Mucosa of gallbladder (tissue), 1 donor: Measurements from ENCODE around the gene YOD1. TPM values are rescaled to one million over a fixed set of nuclear protein-coding genes. Genes with fewer than 3 reads are reported as not detected.

Experiments
- DNase-seq: peaks from one replicate; pipeline ENCODE4 v3.0.0-alpha.2; 2020; ENCODE audit warnings: low spot score
- total RNA-seq: library from RNA; stranded (reverse); gene quantifications from one replicate; pipeline ENCODE4 v1.2.1, GENCODE V29; 2021
- donor health status: DM: no; HTN: no; CAD: no.

YOD1 gene
- total RNA-seq: 4.5 TPM

GRCh38 chr1:207051191-207051943, at the start of gene YOD1:
Gene YOD1 (minus strand): TSS chr1:207051208. CDS start chr1:207051030, 178 bp downstream.
- peak; percentile 34 for DNase-seq

- DNase-seq: no peak
Measured at GRCh38 chr1:207097871-207098324, 46.9 kb upstream of the YOD1 start.

DNA sequence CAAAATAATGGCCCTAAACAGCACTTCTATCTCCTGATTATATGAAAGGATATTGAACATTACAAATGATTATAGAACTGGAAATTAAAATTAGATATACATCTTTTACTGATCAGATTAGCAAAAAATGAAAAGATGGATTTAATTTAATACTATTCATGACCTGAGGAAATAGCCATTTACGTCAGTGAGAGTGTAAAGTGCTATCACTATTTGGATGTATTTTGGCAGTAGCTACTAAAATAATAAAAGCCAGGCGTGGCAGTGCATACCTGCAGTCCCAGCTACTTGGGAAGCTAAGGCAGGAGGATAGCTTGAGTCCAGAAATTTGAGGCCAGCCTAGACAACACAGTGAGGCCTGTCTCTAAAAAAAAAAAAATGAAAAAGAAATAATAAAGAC, 42.9 kb upstream of the YOD1 start:
- DNase-seq: no peak

- DNase-seq: no peak
Measured at GRCh38 chr1:207091200-207091908, 40.3 kb upstream of the YOD1 start.

DNA sequence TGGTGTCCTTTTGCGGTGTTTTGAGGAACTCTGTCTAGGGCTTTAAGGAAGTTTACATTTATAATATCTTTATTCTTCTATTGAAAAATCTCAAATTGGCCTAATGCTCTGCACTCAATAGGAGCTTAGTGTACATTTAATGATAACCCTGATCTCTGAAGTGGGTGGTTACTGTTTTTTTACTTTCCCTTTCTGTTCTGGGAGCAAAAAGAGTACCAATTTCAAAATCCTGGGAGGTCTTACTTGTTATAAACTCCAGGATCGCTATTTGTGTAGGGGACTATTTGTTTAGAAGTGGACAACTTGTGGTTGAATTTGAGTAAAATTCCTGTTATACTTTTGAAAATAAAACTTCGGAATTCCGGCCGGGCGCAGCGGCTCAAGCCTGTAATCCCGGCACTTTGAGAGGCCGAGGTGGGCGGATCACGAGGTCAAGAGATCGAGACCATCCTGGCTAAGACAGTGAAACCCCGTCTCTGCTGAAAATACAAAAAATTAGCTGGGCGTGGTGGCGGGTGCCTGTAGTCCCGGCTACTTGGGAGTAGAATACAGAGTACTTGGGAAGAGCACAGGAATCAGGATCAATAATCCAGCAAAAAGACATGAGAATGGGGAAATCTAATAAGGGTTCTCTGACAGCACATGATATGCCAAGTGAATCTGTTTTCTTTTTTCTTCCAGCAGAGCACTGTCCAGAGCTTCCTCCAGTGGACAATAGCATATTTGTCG, 38.8 kb upstream of the YOD1 start:
- DNase-seq: no peak

GRCh38 chr1:207088701-207089626, 38.0 kb upstream of the YOD1 start, which contains the start of gene C4BPB:
Gene C4BPB (plus strand): TSS chr1:207088860. CDS start chr1:207089532, 672 bp downstream.
- DNase-seq: peak; percentile 74

DNA sequence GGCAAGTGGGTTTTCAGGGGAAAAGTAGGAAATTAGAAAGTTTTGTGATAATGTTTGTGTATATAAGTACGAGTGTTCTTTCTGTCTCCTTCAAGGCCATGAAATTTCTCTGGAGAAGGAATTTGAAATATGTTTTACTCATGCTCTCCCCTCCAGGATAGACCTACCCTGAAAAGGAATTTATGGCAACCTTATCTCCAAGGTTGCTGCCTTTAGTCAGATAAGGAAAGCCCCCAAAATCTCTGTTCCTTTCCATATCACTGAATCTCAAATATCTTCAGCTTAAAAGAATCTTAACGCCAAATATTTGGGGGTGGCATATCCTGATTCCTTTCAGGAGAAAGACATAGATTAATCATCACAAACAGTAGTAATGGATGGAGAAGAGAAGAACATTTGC, 37.2 kb upstream of the YOD1 start:
- no peak for DNase-seq

DNA sequence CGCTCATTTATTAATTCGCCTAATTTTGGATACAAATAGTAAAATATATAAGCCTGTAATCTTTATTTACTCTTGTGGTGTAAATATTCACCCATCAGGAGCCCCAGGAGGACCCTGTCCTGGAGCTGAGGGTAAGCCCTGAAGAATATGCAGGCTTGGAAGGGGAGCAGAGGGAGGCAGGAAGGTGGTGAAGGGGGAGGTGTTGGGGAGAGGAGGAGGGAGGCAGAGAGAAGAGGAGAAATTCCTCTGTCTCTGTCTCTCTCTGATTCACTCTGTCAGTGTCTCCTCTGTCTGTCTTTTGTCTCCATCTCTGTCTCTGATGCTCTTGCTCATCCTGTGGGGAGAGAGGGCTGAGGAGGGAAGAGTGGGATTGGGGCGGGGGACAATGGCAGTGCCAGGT, 34.9 kb upstream of the YOD1 start:
- no peak for DNase-seq

GRCh38 chr1:207084701-207085180, 33.7 kb upstream of the YOD1 start:
- DNase-seq: peak; percentile 58

DNA sequence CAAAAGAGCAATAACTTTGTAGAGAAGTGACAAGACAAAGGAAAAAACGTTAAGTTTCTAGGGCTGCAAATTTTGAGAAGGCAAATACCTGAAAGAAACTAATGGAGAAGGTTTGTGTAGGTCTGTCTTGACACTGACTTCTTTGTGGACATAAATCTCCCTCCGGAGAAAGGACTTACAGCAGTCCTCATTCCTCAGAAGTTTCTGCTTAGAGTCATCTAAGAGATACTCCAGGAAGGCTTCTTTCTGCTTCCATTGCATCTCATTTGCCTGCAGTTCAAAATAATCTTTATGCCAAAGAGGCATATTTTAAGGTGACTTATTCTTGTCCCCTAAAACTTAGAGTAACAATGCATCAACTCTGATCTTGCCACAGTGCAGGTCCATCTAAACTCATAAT, 33.2 kb upstream of the YOD1 start:
- no peak for DNase-seq

GRCh38 chr1:207081806-207082205, 30.8 kb upstream of the YOD1 start:
- no peak for DNase-seq

DNA sequence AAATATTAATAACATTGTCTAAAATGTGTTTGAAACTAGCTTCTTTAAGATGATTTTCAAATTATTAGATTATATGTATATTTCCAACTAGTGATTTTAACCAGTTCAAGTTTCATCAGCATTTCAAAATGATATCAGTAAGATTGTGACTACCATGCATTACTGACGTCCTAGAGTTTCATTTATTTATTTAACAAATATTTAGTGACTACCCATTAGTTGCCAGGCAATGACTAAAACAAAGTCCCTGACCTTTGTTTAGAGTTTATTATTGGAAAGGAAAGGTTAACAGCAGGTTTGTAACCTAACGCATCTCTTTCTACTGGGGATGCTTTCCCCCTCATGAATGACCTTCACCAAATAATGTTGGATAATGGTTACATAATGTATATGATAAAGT, 30.1 kb upstream of the YOD1 start:
- no peak for DNase-seq

- DNase-seq: no peak
Measured at GRCh38 chr1:207079706-207080241, 28.8 kb upstream of the YOD1 start.

DNA sequence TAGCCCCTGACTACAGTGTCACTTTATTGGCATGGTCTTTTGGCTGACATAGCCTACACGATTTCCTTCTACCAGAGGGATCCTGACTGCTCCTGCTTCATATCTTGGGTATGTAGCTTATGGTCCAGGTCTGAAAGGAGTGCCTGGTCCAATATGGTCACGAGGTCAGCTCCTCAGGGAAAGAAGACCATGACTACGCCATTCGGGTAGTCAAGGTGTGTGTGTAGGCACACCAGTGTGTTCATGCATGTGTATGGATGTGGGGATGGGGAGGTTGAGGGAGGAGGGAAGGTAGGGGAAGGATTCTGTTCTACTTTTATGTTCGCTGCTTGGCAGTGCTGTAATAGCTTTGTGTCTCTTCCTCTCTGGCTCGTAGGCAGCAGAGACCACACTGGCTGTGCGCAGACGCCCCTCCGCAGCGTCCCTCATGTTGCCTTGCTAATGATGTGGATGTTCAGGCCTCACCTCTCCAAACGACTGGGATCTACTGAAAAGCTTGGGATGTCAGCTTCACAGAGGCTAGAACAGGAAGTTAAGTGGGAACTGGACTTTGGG, 27.6 kb upstream of the YOD1 start:
- DNase-seq: no peak

DNA sequence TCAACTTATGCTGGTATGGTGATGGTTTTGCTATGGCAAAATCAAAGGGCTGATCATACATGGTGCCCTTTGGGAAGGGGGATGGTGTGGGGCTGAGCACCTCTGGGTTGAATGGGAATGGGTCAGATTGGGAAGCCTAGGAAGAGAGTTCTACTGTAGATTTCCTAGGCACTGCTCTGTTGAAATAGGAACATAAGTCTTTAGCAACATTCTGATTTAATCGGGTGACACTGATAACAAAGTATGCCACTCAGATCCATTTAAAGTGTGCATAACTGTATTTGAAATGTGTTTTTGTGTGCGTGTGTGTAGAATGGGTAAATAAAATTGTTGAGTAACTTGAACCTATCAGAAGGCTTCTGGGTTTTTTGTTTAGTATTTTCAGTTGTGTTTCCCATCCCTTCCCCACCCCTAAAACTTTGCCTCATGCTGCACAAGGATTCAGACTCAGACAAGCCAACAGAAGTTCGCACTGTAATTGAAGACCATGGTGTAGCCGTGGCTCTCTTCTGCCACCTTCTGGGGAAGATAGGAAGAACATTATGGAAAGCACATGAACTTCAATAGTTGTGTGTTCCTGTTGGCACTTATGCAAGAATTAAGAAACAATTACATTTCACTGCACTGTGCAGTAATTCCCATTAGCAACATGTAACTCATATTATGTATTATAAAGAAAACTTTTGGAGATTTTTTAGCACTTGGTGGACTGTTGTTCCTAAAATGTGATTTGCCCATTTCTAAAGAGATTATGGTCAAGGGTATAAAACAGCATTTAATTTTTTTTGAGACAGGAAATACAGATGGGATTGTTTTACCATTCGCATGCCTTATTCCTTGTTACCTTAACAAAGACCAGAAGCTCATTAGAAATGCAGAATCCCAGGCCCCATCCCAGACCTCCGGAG, 26.7 kb upstream of the YOD1 start:
- peak; percentile 86 for DNase-seq

DNA sequence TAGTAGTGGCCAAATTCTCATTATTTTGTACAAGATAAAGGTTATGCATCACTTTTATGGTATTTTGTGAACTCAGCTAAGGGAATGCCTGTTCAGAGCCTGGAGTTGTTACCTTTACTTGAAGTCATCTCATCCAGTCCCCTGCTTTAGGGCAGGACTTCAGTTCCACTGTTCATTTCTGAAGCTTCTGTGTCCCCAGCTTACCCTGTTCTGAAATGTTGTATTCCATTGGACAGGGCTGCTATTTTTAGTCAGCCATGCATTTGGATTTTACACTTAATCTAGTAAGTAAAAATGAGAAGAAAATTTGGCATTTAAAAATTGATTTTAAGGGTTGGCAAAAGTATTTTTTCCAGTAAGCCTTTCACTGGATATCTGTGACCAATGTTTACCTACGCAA, 26.0 kb upstream of the YOD1 start:
- no peak for DNase-seq

DNA sequence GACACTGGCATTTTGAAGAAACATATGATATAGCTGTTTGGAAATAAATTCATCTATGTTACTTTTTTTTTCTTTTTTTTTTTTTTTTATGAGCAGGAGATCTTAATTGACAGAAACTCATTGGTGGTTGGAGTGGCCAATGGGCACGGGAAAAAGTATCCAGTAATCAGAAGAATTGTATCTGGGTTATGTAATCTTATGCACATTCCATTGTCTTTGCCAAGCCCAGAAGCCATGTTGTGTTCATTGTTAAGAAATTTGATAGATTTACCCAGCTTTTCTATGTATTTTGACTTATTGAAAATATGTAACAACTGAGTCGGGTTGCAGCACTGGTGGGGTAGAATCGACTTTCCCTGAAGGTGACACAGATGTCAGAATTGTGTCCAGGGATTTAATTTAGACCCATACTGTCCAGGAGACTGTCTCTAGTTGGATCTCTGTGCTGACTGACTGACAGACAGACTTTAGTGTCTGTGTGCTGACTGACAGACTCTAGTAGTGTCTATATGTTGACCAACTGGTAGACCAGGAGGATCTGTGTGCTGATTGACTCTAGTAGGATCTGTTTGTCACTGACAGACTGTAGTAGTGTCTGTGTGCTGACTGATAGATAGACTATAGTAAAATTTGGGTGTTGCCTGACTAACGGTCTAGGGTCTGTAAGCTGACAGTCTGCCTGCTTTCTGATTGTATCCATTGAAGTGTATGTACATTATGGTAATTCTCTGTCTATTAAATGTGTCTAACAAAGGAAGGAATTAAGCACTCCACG, 25.4 kb upstream of the YOD1 start:
- no peak for DNase-seq

DNA sequence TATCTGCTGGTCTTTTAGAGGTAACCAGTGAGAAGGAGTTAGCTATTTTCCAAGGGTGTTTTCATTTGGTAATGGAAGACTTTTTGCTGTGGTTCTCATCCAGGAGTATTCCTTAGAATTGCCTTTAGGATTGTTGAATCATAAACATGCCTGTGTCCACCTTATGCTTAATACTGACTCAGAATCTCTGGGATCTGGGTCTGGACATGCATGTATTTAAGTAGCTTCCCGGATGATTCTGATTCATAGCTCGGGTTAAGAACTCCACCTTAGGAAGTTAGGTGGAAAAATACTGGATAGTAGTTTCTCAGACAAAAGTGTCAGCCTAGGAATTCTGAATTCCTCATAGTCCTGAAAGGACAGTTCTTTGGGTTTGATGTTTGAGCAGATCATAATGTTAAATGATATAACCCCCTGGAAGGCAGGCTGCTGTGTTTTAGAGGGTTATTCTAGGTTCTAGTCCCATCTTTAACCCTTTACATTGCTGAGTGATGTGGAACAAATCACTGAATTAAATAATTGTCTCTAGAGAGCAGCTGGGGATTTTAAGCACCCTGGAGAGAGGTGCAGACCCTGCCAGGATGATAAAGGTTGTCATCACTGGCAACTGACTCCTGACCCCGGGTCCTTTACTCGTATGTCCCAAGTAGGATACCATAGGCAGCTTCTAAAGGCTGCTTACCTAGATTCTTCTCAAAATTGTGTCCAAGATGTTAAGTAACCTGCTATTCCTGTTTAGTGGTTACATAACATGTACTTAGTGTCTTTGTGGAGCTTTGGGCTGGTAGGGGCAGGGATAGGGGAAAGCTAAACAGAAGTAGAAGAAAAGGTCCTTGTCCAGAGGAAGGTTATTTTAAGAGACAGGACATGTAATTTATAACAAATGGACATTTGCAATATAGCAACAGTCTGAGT, 23.2 kb upstream of the YOD1 start:
- no peak for DNase-seq
